GM20000 (cell line): Measurements from ENCODE around the gene HSF4.
"Not testable (repeated sequence)": the region's sequence is repeated elsewhere in the genome, so short reads cannot be mapped to it uniquely, and the experiment has no call there.

Experiments
- DNase-seq: peaks from one replicate; pipeline ENCODE4 v3.0.0; 2012; ENCODE audit warnings: low spot score
- TF ChIP-seq, protein P1 (sequence below): IDR thresholded peaks from 2 replicates; pipeline ENCODE4 v1.5.1; 2012; ENCODE audit warnings: mild to moderate bottlenecking, control low read depth; ENCODE audit errors: extremely low read depth, missing control alignments

Gene HSF4, protein sequence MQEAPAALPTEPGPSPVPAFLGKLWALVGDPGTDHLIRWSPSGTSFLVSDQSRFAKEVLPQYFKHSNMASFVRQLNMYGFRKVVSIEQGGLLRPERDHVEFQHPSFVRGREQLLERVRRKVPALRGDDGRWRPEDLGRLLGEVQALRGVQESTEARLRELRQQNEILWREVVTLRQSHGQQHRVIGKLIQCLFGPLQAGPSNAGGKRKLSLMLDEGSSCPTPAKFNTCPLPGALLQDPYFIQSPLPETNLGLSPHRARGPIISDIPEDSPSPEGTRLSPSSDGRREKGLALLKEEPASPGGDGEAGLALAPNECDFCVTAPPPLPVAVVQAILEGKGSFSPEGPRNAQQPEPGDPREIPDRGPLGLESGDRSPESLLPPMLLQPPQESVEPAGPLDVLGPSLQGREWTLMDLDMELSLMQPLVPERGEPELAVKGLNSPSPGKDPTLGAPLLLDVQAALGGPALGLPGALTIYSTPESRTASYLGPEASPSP

DNA sequence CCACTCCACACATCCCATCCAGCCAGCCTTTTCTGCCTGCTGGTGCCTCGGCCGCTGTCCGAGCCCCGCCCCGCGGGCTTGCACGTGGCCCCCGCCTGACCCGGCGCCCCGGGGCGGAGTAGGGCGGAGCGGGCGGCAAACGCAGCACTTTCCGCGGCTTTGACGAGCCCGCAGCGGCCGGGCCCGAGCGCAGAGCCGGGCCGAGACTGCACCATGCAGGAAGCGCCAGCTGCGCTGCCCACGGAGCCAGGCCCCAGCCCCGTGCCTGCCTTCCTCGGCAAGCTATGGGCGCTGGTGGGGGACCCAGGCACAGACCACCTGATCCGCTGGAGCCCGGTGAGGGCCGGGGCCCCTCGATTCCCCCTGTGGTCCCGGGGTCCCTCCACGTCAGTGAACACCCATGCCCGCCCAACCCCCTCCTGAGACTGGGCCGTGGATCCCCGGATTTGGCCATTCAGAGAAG, at the start of gene HSF4:
Gene HSF4 (plus strand): TSS at position 147 of the 463 bp plus-strand sequence. CDS start 67 bp downstream, at position 214.
- peak; percentile 65 for DNase-seq
- TF ChIP-seq, protein P1, sequence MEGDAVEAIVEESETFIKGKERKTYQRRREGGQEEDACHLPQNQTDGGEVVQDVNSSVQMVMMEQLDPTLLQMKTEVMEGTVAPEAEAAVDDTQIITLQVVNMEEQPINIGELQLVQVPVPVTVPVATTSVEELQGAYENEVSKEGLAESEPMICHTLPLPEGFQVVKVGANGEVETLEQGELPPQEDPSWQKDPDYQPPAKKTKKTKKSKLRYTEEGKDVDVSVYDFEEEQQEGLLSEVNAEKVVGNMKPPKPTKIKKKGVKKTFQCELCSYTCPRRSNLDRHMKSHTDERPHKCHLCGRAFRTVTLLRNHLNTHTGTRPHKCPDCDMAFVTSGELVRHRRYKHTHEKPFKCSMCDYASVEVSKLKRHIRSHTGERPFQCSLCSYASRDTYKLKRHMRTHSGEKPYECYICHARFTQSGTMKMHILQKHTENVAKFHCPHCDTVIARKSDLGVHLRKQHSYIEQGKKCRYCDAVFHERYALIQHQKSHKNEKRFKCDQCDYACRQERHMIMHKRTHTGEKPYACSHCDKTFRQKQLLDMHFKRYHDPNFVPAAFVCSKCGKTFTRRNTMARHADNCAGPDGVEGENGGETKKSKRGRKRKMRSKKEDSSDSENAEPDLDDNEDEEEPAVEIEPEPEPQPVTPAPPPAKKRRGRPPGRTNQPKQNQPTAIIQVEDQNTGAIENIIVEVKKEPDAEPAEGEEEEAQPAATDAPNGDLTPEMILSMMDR = no peak

DNA sequence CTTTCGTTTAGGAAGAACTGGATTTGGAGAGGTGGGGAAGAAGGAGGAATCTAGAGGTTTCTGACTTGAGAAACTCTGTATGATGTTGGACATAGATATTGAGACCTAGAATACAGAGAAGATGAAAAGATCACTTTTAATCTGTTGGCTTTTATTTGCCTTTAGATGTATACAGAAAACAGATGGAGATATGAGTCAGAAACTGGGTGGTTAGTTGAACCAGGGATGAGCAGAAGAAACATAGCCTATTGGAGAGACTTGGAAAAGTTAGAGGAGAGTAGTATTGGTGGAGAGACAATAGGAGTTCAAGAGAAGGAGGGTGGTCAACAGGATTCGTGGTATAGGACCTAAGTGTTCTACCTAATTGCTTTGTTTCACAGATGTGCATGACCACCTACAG, 49.8 kb upstream of the HSF4 start:
- no peak for DNase-seq

DNA sequence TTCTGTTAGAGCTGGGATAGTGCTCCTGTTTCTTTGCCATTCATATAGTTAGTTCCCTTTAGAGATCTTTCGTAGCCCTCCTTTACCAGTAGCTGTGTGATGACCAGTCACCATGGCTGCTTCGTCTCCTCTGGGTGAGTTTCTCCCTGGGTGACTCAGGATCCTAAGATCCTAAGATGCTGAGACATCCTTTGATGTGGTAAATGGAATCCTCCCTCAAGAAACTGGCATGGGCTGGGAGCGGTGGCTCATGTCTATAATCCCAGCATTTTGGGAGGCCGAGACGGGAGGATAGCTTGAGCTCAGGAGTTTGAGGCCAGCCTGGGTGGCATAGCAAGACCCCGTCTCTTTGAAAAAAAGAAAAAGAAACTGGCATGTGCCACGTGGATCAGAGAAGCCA, 48.9 kb upstream of the HSF4 start:
- no peak for DNase-seq
- TF ChIP-seq, protein P1 = no peak

More for the DNA sequence above, 49.8 kb upstream of the HSF4 start:
- TF ChIP-seq, protein P1 = no peak

DNA sequence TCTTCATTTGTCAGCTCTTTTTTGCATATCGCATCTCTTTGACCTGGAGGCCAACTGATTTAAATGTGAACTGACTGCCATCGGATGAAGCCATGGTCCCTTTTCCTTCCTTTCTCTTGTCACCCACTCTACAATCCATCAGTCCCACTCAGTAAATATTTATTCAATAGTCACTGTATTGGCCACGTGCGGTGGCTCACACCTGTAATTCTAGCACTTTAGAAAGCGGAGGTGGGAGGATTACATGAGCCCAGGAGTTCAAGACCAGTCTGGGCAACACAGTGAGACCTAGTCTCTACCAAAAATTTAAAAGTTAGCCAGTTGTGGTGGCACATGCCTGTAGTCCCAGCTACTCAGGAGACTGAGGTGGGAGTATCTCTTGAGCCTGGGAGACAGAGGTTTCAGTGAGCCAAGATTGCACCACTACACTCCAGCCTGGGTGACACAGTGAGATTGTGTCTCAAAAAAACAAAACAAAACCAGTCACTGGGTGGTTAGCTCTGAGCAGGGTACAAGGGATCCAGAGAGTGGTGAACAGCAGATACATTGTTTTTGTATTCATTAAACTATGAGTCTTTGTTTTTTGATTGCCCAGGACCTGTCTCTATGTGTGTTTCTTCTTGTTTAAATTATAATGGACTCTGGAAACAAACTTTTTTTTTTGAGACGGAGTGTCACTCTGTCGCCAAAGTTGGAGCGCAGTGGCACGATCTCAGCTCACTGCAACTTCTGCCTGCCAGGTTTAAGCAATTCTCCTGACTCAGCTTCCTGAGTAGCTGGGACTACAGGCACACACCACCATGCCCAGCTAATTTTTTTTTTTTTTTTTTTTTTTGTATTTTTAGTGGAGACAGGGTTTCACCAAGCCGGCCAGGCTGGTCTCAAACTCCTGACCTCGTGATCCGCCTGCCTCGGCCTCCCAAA, 47.9 kb upstream of the HSF4 start:
- TF ChIP-seq, protein P1 = no peak
- DNase-seq = no peak

DNA sequence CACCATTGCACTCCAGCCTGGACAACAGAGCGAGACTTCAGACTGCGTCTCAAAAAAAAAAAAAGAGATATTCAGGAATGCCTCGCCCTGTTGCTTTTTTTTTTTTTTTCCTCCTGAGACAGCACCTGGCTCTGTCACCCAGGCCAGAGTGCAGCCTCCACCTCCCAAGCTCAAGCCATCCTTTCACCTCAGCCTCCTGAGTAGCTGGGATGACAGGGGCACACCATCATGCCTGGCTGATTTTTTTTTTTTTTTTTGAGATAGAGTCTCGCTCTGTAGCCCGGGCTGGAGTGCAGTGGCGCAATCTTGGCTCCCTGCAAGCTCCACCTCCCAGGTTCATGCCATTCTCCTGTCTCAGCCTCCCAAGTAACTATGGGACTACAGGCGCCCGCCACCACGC, 46.8 kb upstream of the HSF4 start:
- TF ChIP-seq, protein P1 = no peak
- DNase-seq = no peak

DNA sequence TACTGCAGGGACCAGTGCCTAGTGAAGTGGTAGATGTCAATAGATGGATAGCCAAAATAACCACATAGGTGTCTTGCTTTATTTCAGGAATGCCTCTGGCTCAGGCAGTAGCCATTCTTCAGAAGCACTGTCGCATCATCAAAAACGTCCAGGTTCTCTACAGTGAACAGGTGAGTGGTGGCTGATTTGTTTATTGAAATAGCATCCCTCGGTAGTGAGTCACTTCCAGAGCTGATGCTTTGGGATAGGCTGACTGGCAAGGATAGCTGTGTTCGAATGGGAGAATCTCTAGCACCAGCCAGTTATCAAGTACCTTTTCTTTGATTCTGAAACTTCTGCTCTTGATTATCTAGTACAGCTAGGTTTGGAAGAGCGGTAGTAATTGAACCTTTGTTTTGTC, 44.5 kb upstream of the HSF4 start:
- TF ChIP-seq, protein P1 = no peak
- DNase-seq = no peak

DNA sequence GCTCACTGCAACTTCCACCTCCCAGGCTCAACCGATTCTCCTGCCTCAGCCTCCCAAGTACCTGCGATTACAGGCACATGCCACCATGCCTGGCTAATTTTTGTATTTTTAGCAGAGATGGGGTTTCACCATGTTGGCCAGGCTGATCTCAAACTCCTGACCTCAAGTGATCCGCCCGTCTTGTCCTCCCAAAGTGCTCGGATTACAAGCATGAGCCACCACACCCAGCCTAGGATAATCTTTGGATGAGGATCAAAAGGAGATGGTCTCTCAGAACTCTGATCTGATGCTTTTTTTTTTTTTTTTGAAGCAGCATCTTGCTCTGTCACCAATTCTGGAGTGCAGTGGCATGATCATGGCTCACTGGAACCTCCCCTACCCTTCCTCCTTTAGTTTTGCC, 41.7 kb upstream of the HSF4 start:
- DNase-seq = not testable (repeated sequence)
